H1 (cell line): ENCODE measurements around the gene MACROD2. TPM values are rescaled to one million over a fixed set of nuclear protein-coding genes. Genes with fewer than 3 reads are reported as not detected.

Source experiments
- CTCF ChIA-PET: fragments of 300-600 bp; sonication (Branson Sonifier 250); formaldehyde crosslinking; loops from one replicate; lab custom pipeline; 2021; ENCODE audit not compliant: partially characterized antibody; lab: Charles Lee
- POLR2A ChIA-PET: fragments of 300-600 bp; sonication (Branson Sonifier 250); formaldehyde crosslinking; loops from one replicate; lab custom pipeline; 2021; ENCODE audit warnings: inconsistent platforms; ENCODE audit not compliant: partially characterized antibody; lab: Charles Lee
- DNase-seq, 2 experiments: peaks; one replicate each; pipeline versions ENCODE4 v3.0.0 to v3.0.0-alpha.2; 2010 to 2022; ENCODE audit warnings: low spot score in 2 of 2, low read depth in 1 of 2, mixed read lengths in 1 of 2
- FAIRE-seq: peaks from 2 replicates; lab custom pipeline; 2011; peaks lifted over from hg19 to GRCh38; lab: Jason Lieb, UNC
- H2AFZ ChIP-seq: 2 replicates; pipeline ENCODE4 v1.8.1; 2012; ENCODE audit warnings: low read length, inconsistent platforms
- H2AK5ac ChIP-seq: 2 replicates; pipeline ENCODE4 v1.6.1; 2013; ENCODE audit warnings: low read depth, low read length
- H2BK120ac ChIP-seq: replicated peaks from 2 replicates; pipeline ENCODE3; 2013; ENCODE audit warnings: low read depth, low read length, inconsistent platforms
- H2BK12ac ChIP-seq: 2 replicates; pipeline ENCODE4 v1.6.1; 2013; ENCODE audit warnings: low read depth, low read length
- H2BK15ac ChIP-seq: 2 replicates; pipeline ENCODE4 v1.6.1; 2013; ENCODE audit warnings: low read length
- H2BK20ac ChIP-seq: 2 replicates; pipeline ENCODE4 v1.6.1; 2013; ENCODE audit warnings: low read length
- H2BK5ac ChIP-seq: 2 replicates; pipeline ENCODE4 v1.6.1; 2013; ENCODE audit warnings: low read depth, low read length
- H3K14ac ChIP-seq: 2 replicates; pipeline ENCODE4 v1.6.1; 2013; ENCODE audit warnings: inconsistent platforms; ENCODE audit not compliant: insufficient read length
- H3K18ac ChIP-seq: 2 replicates; pipeline ENCODE4 v1.6.1; 2013; ENCODE audit warnings: low read length; ENCODE audit errors: extremely low read depth
- H3K23ac ChIP-seq: 2 replicates; pipeline ENCODE4 v1.6.1; 2013; ENCODE audit warnings: inconsistent platforms; ENCODE audit not compliant: insufficient read length
- H3K23me2 ChIP-seq: 2 replicates; pipeline ENCODE4 v1.6.1; 2013; ENCODE audit warnings: low read depth, low read length
- H3K27ac ChIP-seq: 2 replicates; pipeline ENCODE4 v1.6.1; 2011; ENCODE audit warnings: low read depth, low read length, inconsistent platforms
- H3K27me3 ChIP-seq, 4 experiments: replicated peaks in 1 of 4; 1 replicate in 1 of 4; 2 replicates in 3 of 4; pipeline versions ENCODE4 v1.6.1 to v1.8.1; 2011 to 2013; ENCODE audit warnings: low read length in 3 of 4, mild to moderate bottlenecking in 3 of 4, inconsistent platforms in 2 of 4, mixed read lengths in 2 of 4, moderate library complexity in 1 of 4; ENCODE audit not compliant: control insufficient read depth in 3 of 4, insufficient read depth in 3 of 4; ENCODE audit errors: extremely low read depth in 1 of 4
- H3K36me3 ChIP-seq, 4 experiments: 2 replicates each; pipeline versions ENCODE4 v1.6.1 to v1.8.1; 2011 to 2013; ENCODE audit warnings: mild to moderate bottlenecking in 4 of 4, low read length in 3 of 4, moderate library complexity in 2 of 4, control low read depth in 1 of 4, inconsistent platforms in 1 of 4; ENCODE audit not compliant: insufficient read depth in 4 of 4, control insufficient read depth in 2 of 4
- H3K4ac ChIP-seq: replicated peaks from 2 replicates; pipeline ENCODE3; 2013; ENCODE audit warnings: low read length, low read depth, mixed read lengths, inconsistent platforms; ENCODE audit not compliant: insufficient read length
- H3K4me1 ChIP-seq, 4 experiments: replicated peaks in 1 of 4; 1 replicate in 1 of 4; 2 replicates in 3 of 4; pipeline versions ENCODE4 v1.6.1 to v1.8.1; 2011 to 2013; ENCODE audit warnings: low read length in 3 of 4, inconsistent platforms in 2 of 4, mixed read lengths in 1 of 4; ENCODE audit not compliant: insufficient read depth in 4 of 4, control insufficient read depth in 3 of 4
- H3K4me2 ChIP-seq, 2 experiments: 2 replicates each; pipeline versions ENCODE4 v1.6.1 to v1.8.1; 2011 to 2013; ENCODE audit warnings: low read depth in 2 of 2, low read length in 2 of 2, control low read depth in 1 of 2, inconsistent platforms in 1 of 2, mild to moderate bottlenecking in 1 of 2; ENCODE audit not compliant: insufficient read depth in 1 of 2
- H3K4me3 ChIP-seq, 4 experiments: fragments of 200-600, 300-600 bp in 1 of 4; sonication (generic), shearing (Covaris generic), sonication (Bioruptor Twin) in 1 of 4; 2 replicates each; pipeline versions ENCODE4 v1.5.1 to v1.8.1; 2011 to 2016; ENCODE audit warnings: low read length in 4 of 4, low read depth in 3 of 4, control low read depth in 2 of 4, inconsistent platforms in 2 of 4, mild to moderate bottlenecking in 2 of 4, mixed read lengths in 1 of 4, moderate library complexity in 1 of 4; ENCODE audit not compliant: insufficient read depth in 2 of 4; ENCODE audit errors: extremely low read depth in 1 of 4
- H3K56ac ChIP-seq: replicated peaks from 2 replicates; pipeline ENCODE3; 2013; ENCODE audit warnings: low read depth, mild to moderate bottlenecking, mixed read lengths, low read length, inconsistent platforms; ENCODE audit not compliant: insufficient read length
- H3K79me1 ChIP-seq: 2 replicates; pipeline ENCODE4 v1.6.1; 2013; ENCODE audit warnings: low read depth, low read length, control low read depth
- H3K79me2 ChIP-seq, 2 experiments: 2 replicates each; pipeline versions ENCODE4 v1.6.1 to v1.8.1; 2012 to 2013; ENCODE audit warnings: low read length in 2 of 2, mild to moderate bottlenecking in 2 of 2, inconsistent platforms in 1 of 2; ENCODE audit not compliant: insufficient read depth in 2 of 2, control insufficient read depth in 1 of 2
- H3K9ac ChIP-seq, 4 experiments: replicated peaks in 1 of 4; 1 replicate in 1 of 4; 2 replicates in 3 of 4; pipeline versions ENCODE4 v1.6.1 to v1.8.1; 2011 to 2013; ENCODE audit warnings: low read depth in 3 of 4, low read length in 3 of 4, control low read depth in 2 of 4, mild to moderate bottlenecking in 2 of 4, moderate library complexity in 2 of 4, inconsistent platforms in 1 of 4; ENCODE audit errors: extremely low read depth in 1 of 4
- H3K9me3 ChIP-seq, 2 experiments: 2 replicates each; pipeline versions ENCODE4 v1.6.1 to v1.8.1; 2012 to 2013; ENCODE audit warnings: mild to moderate bottlenecking in 2 of 2, moderate library complexity in 2 of 2, control low read depth in 1 of 2, inconsistent platforms in 1 of 2, low read depth in 1 of 2, low read length in 1 of 2, mixed read lengths in 1 of 2; ENCODE audit not compliant: insufficient read depth in 2 of 2
- H4K20me1 ChIP-seq, 2 experiments: replicated peaks in 1 of 2; 2 replicates each; pipeline versions ENCODE3 to v1.8.1; 2011 to 2013; ENCODE audit warnings: inconsistent platforms in 2 of 2, low read length in 2 of 2, mild to moderate bottlenecking in 1 of 2; ENCODE audit not compliant: insufficient read depth in 2 of 2, control insufficient read depth in 1 of 2
- H4K5ac ChIP-seq: 2 replicates; pipeline ENCODE4 v1.6.1; 2013; ENCODE audit warnings: low read length, low read depth, mixed read lengths, inconsistent platforms; ENCODE audit not compliant: insufficient read length
- H4K8ac ChIP-seq: 2 replicates; pipeline ENCODE4 v1.8.0; 2013; ENCODE audit warnings: mild to moderate bottlenecking, moderate library complexity, low read length, inconsistent platforms; ENCODE audit not compliant: insufficient read depth; ENCODE audit errors: extremely low read depth
- H4K91ac ChIP-seq: replicated peaks from 2 replicates; pipeline ENCODE3; 2013; ENCODE audit warnings: low read length, mixed read lengths, inconsistent platforms; ENCODE audit not compliant: insufficient read length
- POLR2A ChIP-seq, 2 experiments: IDR thresholded peaks; 1 replicate in 1 of 2; 2 replicates in 1 of 2; pipeline ENCODE4 v1.6.1; 2011; ENCODE audit warnings: low read depth in 2 of 2, low read length in 2 of 2, mild to moderate bottlenecking in 2 of 2; ENCODE audit errors: control extremely low read depth in 1 of 2
- polyA plus RNA-seq, 7 experiments: library from polyadenylated mRNA; depleted of rRNA in 3 of 7; stranded (reverse) in 5 of 7; unstranded in 2 of 7; fragments of >200 nt in 5 of 7; fragments of 200-250 nt in 2 of 7; gene quantifications; 1 replicate in 5 of 7; 2 replicates in 1 of 7; 4 replicates in 1 of 7; pipeline versions ENCODE4 v1.2.1 to v1.2.3, GENCODE V29; 2011 to 2013; ENCODE audit warnings: missing spikeins in 2 of 7, mixed read lengths in 2 of 7
- total RNA-seq: library from RNA; stranded (reverse); fragmentation: NEBNext Ultra II Directional; extraction: Animal tissue kit (Norgen Biotek cat#: 25700); gene quantifications from 2 replicates; pipeline ENCODE4 v1.2.1, GENCODE V29; 2021

The MACROD2 gene
- total and polyA plus RNA-seq, 2 of the 8 experiments (the other 6 are each of a cell fraction or from before 2014, with no cell fraction given): 0.70 to 3.9 TPM

DNA sequence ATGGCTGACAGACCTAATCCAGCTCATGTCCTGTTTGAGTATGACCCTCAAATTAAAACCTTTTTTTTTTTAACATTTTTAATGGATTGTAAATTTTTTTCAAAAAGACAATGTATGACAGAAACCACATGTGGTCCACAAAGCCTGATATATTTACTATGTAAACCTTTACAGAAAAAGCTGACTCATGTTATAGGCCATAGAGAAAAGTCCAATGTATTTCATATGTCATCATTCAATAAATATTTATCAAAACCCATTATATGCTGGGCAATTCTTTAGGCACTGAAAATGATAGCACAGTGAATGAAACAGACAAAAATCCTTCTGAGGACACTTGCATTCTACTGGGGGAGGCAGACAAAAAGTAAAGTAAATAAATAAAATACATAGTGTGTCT, 1168.3 kb downstream of the MACROD2 start:
- Histone ChIP-seq H2BK15ac (no peak overlapping the region), H3K27ac (no peak overlapping the region), H3K4me2 (no peak overlapping the region), H3K23ac (no peak overlapping the region), H2BK5ac (no peak overlapping the region), H3K79me1 (no peaks in the 10 kb centered on the region), H3K9ac (no peak overlapping the region), H3K18ac (no peak overlapping the region), H3K4me3 (no peak overlapping the region), H2BK120ac (no peak overlapping the region), H3K4ac (no peak overlapping the region), H4K5ac (no peak overlapping the region), H2AFZ (no peak overlapping the region), H2AK5ac (no peak overlapping the region), H3K56ac (no peak overlapping the region), H2BK20ac (no peak overlapping the region), H3K79me2 (no peaks in the 10 kb centered on the region), H3K4me1 (no peaks in the 10 kb centered on the region), H3K14ac (no peak overlapping the region), H3K23me2 (no peaks in the 10 kb centered on the region; the same call in 1 of the 2 replicates), H3K9me3 (no peaks in the 10 kb centered on the region), H4K8ac (no peak overlapping the region)
- FAIRE-seq (no peak), DNase-seq (no peak)
- ChIA-PET CTCF (interaction anchor here (0.7 kb wide), 1 partner anchor 73 kb away, joined by 3 read pairs; no protein-coding TSS in a partner anchor), POLR2A (no interaction called here)
- no peak for TF ChIP-seq POLR2A (IDR thresholded peaks at IDR 0.05; ENCODE audit: control extremely low read depth in 1 of 2, low read depth in 2 of 2, low read length in 2 of 2)
- TF ChIP-seq, all 59 proteins: peak for 0
- no peaks in the 10 kb centered on the region for H3K27me3 ChIP-seq
- H4K20me1 ChIP-seq: no peaks in the 10 kb centered on the region
- H4K91ac ChIP-seq: no peak overlapping the region
- no peaks in the 10 kb centered on the region for H3K36me3 ChIP-seq
- no peak overlapping the region for H2BK12ac ChIP-seq
